ENCODE data around the gene SAPCD2.
A peak's percentile ranks its signal among the peaks of the same experiment; 100 is the strongest.

The SAPCD2 gene

GRCh38 chr9:137030538-137031527 lies 39.5 kb downstream of the SAPCD2 start:
- Mint-ChIP-seq H3K4me3 (peak overlapping the region; percentile 57), H3K36me3 (no peaks in the 10 kb centered on the region), H3K4me1 (ENCODE audit: low read depth) (peaks cover 46% of the 10 kb centered on the region), H3K27me3 (no peaks in the 10 kb centered on the region), H3K9me3 (ENCODE audit: low read depth) (no peaks in the 10 kb centered on the region), H3K27ac (peak overlapping the region; percentile 68)

DNA sequence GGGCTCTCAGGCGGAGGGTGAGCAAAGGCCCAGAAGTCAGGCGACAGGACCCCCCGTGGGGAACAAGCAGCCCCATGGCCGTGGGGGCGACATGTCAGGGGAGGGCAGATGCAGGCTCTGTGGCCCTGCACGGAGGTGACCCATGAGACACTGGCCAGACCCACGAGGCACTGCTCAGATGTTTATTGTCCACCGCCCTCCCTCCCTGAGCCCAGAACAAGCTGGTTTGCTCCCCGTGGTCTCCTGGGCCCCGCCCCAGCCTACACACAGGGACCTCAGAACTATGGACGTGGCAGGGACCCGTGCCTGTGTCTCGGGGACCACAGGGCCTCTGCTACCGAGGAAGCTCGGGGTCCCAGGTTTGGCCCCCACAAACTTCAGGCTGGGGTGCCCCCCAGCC lies 40.4 kb downstream of the SAPCD2 start:
- H3K4me3 Mint-ChIP-seq, result no peak overlapping the region
- H3K36me3 Mint-ChIP-seq, result no peaks in the 10 kb centered on the region
- no peaks in the 10 kb centered on the region for H3K9me3 Mint-ChIP-seq (ENCODE audit: low read depth)
- H3K4me1 Mint-ChIP-seq (ENCODE audit: low read depth), result peaks cover 46% of the 10 kb centered on the region
- no peaks in the 10 kb centered on the region for H3K27me3 Mint-ChIP-seq
- H3K27ac Mint-ChIP-seq, result no peak overlapping the region

- H3K36me3 Mint-ChIP-seq, result no peaks in the 10 kb centered on the region
Measured at GRCh38 chr9:137029058-137029936, 41.1 kb downstream of the SAPCD2 start.

GRCh38 chr9:137028263-137029057 lies 41.9 kb downstream of the SAPCD2 start:
- H3K27ac Mint-ChIP-seq, result no peak overlapping the region
- H3K4me3 Mint-ChIP-seq, result peak overlapping the region; percentile 73
- no peaks in the 10 kb centered on the region for H3K9me3 Mint-ChIP-seq (ENCODE audit: low read depth)
- H3K27me3 Mint-ChIP-seq, result no peaks in the 10 kb centered on the region
- H3K4me1 Mint-ChIP-seq (ENCODE audit: low read depth), result peaks cover 37% of the 10 kb centered on the region
- H3K36me3 Mint-ChIP-seq, result no peaks in the 10 kb centered on the region

More at GRCh38 chr9:137029058-137029936, 41.1 kb downstream of the SAPCD2 start:
- no peaks in the 10 kb centered on the region for H3K9me3 Mint-ChIP-seq (ENCODE audit: low read depth)
- peaks cover 40% of the 10 kb centered on the region for H3K4me1 Mint-ChIP-seq (ENCODE audit: low read depth)
- H3K4me3 Mint-ChIP-seq, result peak overlapping the region; percentile 75
- H3K27me3 Mint-ChIP-seq, result no peaks in the 10 kb centered on the region
- no peak overlapping the region for H3K27ac Mint-ChIP-seq

- Mint-ChIP-seq H3K36me3 (no peaks in the 10 kb centered on the region), H3K4me1 (ENCODE audit: low read depth) (peaks cover 32% of the 10 kb centered on the region), H3K9me3 (ENCODE audit: low read depth) (no peaks in the 10 kb centered on the region), H3K4me3 (peak within 1 kb of the TSS; percentile 81), H3K27me3 (no peaks in the 10 kb centered on the region), H3K27ac (no peak within 1 kb of the TSS)
Measured at GRCh38 chr9:137027369-137028262, 42.7 kb downstream of the SAPCD2 start, which contains the start of gene ABCA2. Gene ABCA2 (minus strand): TSS chr9:137028237. CDS start chr9:137028140, 97 bp downstream.

DNA sequence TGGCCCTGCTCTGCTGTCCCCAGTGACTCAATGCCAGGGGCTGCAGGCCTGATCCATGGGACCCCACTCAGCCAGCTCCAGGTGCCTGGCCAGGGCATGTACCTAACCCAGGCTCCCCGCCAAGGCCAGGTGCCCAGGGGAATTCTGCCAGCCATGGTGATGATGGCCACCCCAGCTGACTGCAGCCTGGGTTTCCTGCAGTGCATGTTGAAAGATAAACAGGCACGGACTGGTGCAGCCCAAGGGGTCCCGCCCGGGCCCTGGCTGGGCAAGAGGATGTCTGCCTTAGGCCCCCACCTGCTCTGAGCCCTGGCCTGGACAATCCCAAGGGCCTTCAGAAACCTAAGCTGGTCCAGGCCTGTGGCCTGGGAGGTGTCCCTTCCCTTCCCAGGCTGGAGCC lies 43.5 kb downstream of the SAPCD2 start:
- Mint-ChIP-seq H3K36me3 (no peaks in the 10 kb centered on the region), H3K4me1 (ENCODE audit: low read depth) (peaks cover 25% of the 10 kb centered on the region), H3K27ac (no peak overlapping the region), H3K4me3 (peak overlapping the region; percentile 81), H3K9me3 (ENCODE audit: low read depth) (no peaks in the 10 kb centered on the region), H3K27me3 (no peaks in the 10 kb centered on the region)

DNA sequence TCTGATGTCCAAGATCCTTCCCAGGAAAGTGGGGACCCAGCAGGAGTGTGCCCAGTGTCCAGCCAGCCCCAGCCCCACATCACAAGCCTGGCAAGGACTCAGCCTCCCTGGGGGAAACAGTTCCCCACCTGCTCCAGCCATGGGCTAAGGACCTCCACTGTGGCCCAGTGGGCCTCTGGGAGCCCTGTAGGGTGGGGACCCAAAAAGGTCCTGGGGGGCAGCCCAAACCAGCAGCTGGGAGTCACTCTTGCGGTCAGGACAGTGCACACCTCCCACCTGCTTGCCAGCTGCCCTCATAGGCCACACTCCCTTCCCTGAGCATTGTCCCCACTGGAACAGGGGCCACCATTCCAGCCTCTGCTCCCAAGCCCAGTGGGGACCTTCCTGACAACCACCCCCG lies 44.0 kb downstream of the SAPCD2 start:
- Mint-ChIP-seq H3K4me1 (ENCODE audit: low read depth) (peaks cover 24% of the 10 kb centered on the region), H3K36me3 (no peaks in the 10 kb centered on the region), H3K9me3 (ENCODE audit: low read depth) (no peaks in the 10 kb centered on the region), H3K27ac (no peak overlapping the region), H3K4me3 (no peak overlapping the region), H3K27me3 (no peaks in the 10 kb centered on the region)

DNA sequence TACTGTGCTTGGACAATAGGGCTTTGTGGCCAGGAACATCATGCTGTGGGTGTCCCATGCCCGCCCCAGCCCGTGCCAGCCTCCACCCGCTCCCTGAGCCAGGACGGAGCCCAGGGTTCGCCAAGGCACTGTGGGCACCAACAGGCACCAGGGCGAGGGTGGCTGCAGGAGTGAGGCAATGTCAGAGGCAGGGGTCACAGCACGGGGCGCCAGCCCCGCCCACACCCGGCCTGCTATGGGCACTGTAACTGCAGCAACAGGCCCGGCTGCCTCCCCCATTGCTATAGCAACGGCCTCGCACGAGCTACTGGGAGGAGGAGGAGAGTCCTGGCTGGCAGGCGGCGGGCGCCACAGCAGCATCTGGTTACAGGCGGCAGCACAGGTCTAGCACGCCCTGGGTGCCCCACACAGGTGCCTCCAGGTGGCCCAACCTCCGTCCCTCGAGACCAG lies 44.8 kb downstream of the SAPCD2 start:
- Mint-ChIP-seq H3K27ac (no peak overlapping the region), H3K27me3 (no peaks in the 10 kb centered on the region), H3K4me1 (ENCODE audit: low read depth) (peaks cover 20% of the 10 kb centered on the region), H3K36me3 (no peaks in the 10 kb centered on the region), H3K4me3 (no peak overlapping the region), H3K9me3 (ENCODE audit: low read depth) (no peaks in the 10 kb centered on the region)

DNA sequence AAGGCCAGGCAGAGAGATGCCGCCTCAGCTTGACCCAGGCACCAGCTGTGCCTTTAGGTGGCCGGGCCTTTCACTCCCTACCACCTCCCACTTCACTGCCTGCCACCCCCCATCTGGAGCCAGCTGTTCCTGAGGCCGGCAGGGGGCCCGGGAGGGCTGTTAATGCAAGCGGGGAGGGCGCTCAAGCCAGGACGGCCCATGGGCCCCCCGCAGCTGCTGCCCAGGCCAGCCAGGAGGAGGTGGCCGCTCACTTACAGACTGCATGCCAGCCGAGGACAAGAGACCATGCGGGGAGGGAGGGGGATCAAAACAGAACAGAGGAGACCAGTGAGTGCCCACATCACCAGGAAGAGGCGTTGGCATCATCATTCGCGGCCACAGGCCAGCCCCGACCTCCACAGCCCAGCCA lies 46.8 kb downstream of the SAPCD2 start:
- H3K9me3 Mint-ChIP-seq (ENCODE audit: low read depth), result no peaks in the 10 kb centered on the region
- H3K27me3 Mint-ChIP-seq, result no peaks in the 10 kb centered on the region
- H3K36me3 Mint-ChIP-seq, result no peaks in the 10 kb centered on the region
- H3K27ac Mint-ChIP-seq, result no peak overlapping the region
- peaks cover 7% of the 10 kb centered on the region for H3K4me1 Mint-ChIP-seq (ENCODE audit: low read depth)
- H3K4me3 Mint-ChIP-seq, result no peak overlapping the region

DNA sequence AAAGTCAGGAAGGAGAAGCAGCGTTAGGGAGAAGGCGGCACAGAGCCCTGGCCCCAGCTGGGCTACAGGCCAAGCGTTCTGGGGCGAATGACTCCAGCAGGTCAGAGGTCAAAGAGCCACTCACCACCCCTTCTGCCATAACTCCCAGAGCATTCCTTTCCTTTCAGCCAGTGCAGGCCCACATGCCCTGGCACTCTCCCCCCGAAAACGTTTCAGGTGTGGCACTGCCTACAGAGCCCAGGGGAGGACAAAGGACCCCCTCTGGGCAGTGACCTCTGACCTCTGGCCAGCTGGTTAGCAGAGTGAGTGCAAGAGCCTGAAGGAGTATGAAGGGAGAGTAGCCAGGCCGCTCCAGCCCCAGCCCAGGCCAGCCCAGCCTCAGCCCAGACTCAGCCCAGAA lies 47.2 kb downstream of the SAPCD2 start:
- Mint-ChIP-seq H3K4me1 (ENCODE audit: low read depth) (peaks cover 7% of the 10 kb centered on the region), H3K4me3 (no peak overlapping the region), H3K27me3 (no peaks in the 10 kb centered on the region), H3K27ac (no peak overlapping the region), H3K36me3 (no peaks in the 10 kb centered on the region), H3K9me3 (ENCODE audit: low read depth) (no peaks in the 10 kb centered on the region)

- Mint-ChIP-seq H3K27ac (no peak overlapping the region), H3K27me3 (no peaks in the 10 kb centered on the region), H3K4me3 (no peak overlapping the region), H3K9me3 (ENCODE audit: low read depth) (no peaks in the 10 kb centered on the region), H3K4me1 (ENCODE audit: low read depth) (peaks cover 7% of the 10 kb centered on the region), H3K36me3 (no peaks in the 10 kb centered on the region)
Measured at GRCh38 chr9:137022662-137023008, 47.7 kb downstream of the SAPCD2 start.

GRCh38 chr9:137021979-137022661 lies 48.2 kb downstream of the SAPCD2 start:
- Mint-ChIP-seq H3K36me3 (no peaks in the 10 kb centered on the region), H3K4me3 (no peak overlapping the region), H3K9me3 (ENCODE audit: low read depth) (no peaks in the 10 kb centered on the region), H3K4me1 (ENCODE audit: low read depth) (peaks cover 5% of the 10 kb centered on the region), H3K27ac (no peak overlapping the region), H3K27me3 (no peaks in the 10 kb centered on the region)

DNA sequence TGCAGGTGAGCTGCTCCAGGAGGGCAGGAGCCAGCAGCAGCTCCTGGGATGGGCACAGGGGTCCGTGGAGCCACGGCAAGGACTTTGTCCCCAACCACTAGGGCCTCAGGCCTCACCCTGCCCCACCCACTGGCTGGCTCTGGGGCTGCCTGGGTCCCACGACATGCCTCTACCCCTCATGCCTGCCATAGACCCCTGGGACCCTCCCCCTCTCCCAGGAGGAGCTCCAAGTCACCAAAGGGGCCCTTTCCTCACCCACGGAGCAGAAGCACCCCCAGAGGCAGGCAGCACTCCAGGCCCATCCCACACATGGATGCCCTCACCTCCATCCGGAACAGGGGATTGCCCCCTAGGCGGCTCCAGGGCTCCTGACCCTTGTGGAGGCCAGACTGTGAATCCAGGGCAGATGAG lies 48.8 kb downstream of the SAPCD2 start:
- H3K27ac Mint-ChIP-seq, result no peak overlapping the region
- H3K9me3 Mint-ChIP-seq (ENCODE audit: low read depth), result no peaks in the 10 kb centered on the region
- H3K4me3 Mint-ChIP-seq, result no peak overlapping the region
- peaks cover 3% of the 10 kb centered on the region for H3K4me1 Mint-ChIP-seq (ENCODE audit: low read depth)
- H3K36me3 Mint-ChIP-seq, result no peaks in the 10 kb centered on the region
- H3K27me3 Mint-ChIP-seq, result no peaks in the 10 kb centered on the region

Measured in activated naive CD8-positive, alpha-beta T cell (primary cell).